Measurements from ENCODE around the gene DOCK2. TPM values are rescaled to one million over a fixed set of nuclear protein-coding genes. Genes with fewer than 3 reads are reported as not detected.

The DOCK2 gene
- total and polyA plus RNA-seq, 2 of the 8 experiments (the other 6 are each of a cell fraction or from before 2014, with no cell fraction given): 3.9 to 5.7 TPM

- TF ChIP-seq ATF2 (IDR thresholded peaks at IDR 0.05; ENCODE audit: low read length) (no peak), TEAD4 (IDR thresholded peaks at IDR 0.05; ENCODE audit: low read depth, low read length) (no peak), SIRT6 (IDR thresholded peaks at IDR 0.05; ENCODE audit: low read length) (no peak), NRF1 (IDR thresholded peaks at IDR 0.05; ENCODE audit: low read depth, low read length) (no peak)
Measured at GRCh38 chr5:169803077-169803981, 166.3 kb downstream of the DOCK2 start (continued).
